HG03066 (cell line): ENCODE measurements around the gene DYNLL1.
"Not testable (repeated sequence)": the region's sequence is repeated elsewhere in the genome, so short reads cannot be mapped to it uniquely, and the experiment has no call there.

Experiments
- ATAC-seq: cut with Tn5 transposase; IDR thresholded peaks from one replicate; pipeline ENCODE4 v1.9.1; 2021; ENCODE audit warnings: low read depth; ENCODE audit not compliant: unreplicated experiment

DYNLL1 gene

GRCh38 chr12:120495731-120496412 lies at the start of gene DYNLL1:
Gene DYNLL1, plus strand, starts transcription at chr12:120496113. Its CDS starts 309 bp downstream, at chr12:120496422.
- ATAC-seq, result peak; percentile 84

- ATAC-seq, result not testable (repeated sequence)
Measured at GRCh38 chr12:120446844-120447178, 49.1 kb upstream of the DYNLL1 start.

GRCh38 chr12:120447992-120448391 lies 47.9 kb upstream of the DYNLL1 start:
- ATAC-seq, result no peak

DNA sequence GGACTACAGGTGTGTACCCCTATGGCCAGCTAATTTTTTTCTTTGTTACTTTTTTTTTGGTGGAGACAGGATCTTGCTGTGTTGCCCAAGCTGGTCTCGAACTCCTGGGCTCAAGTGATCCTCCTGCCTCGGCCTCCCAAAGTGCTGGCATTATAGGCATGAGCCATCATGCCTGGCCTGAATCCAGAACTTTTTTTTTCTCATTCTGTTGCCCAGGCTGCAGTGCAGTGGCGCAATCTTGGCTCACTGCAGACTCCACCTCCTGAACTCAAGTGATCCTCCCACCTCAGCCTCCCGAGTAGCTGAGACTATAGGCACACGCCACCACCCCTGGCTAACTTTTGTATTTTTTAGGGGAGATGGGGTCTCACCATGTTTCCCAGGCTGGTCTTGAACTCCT lies 43.4 kb upstream of the DYNLL1 start:
- ATAC-seq, result not testable (repeated sequence)

DNA sequence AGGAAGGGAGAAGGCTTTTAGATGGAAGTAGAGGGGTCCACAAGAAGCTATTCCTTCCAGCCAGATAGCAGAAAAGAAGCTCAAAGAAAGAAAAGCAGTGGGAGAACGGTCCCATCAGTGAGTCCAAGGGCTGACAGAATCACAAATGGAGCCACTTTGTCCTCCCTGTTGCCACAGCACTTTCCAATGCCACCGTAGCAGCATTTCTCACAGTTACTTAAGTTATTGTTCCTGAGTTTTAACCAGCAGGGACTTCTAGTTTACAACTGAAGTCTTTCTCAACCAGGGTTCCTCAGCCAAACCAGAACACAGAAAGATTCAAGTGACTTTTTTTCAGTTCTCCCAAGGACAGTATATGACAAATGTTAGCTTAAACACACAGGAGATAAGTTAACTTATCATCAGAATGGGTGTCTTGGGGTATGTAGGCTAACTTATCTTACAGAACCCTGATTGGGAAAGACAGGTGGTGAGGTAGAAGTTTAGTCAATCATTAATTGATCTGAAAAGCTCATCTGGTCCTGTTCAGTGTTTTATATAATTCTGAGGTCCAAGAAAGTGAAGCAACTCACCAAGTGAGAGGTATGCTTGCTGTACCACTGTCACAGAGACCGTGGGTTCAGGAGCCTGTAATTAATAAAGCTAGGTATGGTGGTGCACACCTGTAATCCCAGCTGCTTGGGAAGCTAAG lies 42.7 kb upstream of the DYNLL1 start:
- no peak for ATAC-seq

GRCh38 chr12:120453977-120454376 lies 41.9 kb upstream of the DYNLL1 start:
- no peak for ATAC-seq

GRCh38 chr12:120455302-120455701 lies 40.6 kb upstream of the DYNLL1 start:
- no peak for ATAC-seq

- ATAC-seq, result no peak
Measured at GRCh38 chr12:120457133-120457532, 38.8 kb upstream of the DYNLL1 start.

GRCh38 chr12:120460157-120460556 lies 35.8 kb upstream of the DYNLL1 start:
- ATAC-seq, result no peak

DNA sequence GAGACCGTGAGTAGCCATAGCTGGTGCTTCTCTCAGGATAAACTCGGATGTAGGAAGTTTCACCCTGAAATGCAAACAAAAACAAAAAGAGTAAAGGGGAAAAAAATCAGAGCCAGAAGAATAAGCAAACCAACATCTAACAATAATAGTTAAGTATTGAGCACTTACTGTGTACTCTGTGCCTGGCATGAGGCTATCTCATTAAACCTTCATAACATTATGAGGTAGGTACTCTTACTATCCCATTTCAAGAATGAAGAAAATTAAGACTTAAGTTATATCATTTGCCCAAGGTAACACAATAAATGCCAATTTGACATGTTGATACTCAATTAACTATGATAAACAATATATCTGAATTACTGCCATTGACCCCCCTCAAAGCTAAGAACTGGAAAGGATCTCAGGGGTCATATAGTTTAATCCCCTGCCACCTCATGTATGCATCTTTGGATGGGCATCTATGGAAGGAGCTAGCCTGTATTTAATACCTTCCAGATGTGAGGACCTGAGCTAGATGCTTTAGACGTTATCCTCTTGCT lies 33.7 kb upstream of the DYNLL1 start:
- ATAC-seq, result no peak

- ATAC-seq, result no peak
Measured at GRCh38 chr12:120463712-120464111, 32.2 kb upstream of the DYNLL1 start.

GRCh38 chr12:120465756-120466155 lies 30.2 kb upstream of the DYNLL1 start:
- ATAC-seq, result no peak

- no peak for ATAC-seq
Measured at GRCh38 chr12:120466560-120467315, 29.2 kb upstream of the DYNLL1 start.

DNA sequence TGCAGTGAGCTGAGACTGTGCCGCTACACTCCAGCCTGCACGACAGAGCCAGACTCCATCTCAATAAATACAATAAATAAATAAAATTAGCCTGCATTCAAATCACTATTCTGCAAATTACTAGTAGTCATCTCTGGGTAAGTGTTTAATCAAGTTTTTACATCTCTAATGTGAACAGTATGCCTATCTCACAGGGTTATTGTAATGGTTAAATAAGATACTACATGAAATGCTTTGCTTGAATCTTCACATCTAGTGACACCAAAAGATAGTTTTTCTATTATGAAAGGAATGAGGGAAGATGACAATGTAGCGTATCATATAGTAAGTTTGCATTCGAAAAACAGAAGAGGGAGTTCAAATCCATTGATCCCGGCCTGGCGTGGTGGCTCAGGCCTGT lies 28.5 kb upstream of the DYNLL1 start:
- ATAC-seq, result no peak

- ATAC-seq, result no peak
Measured at GRCh38 chr12:120468325-120468820, 27.5 kb upstream of the DYNLL1 start.

- peak; percentile 30 for ATAC-seq
Measured at GRCh38 chr12:120468821-120469449, 27.0 kb upstream of the DYNLL1 start.

DNA sequence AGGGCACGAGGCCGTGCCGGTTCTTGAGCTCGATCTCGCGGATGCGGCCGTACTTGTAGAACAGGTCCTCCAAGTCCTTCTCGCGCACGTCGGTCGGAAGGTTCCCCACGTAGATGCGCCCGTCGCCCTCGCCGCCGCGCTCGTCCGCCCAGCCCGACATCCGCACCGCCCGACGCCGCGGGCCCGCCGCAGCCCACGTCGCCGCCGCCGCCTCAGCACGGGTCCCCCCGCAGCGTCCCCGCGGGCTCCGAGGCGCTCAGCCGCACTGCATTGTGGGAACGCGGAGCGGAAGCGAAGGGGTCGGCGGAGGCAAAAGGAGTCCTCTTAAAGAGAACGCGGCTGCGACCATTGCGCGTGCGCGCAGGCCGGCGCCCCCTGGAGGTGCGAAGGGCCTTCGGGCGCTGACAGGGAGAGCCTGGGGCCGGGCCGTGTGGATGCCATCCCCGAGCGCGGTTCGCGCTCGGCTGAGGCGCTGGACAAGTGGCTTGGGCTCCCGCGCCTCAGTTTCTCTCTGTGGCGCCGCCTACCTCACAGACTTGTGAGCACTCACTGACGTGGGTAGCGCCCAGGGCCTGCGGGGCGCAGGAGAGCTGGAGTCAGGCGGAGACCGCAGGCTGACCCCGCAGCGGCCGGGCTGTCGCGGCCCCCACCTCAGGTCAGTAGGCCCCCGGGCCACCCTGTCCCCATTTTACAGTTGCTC lies 26.3 kb upstream of the DYNLL1 start, which contains the start of gene SRSF9:
Gene SRSF9 (minus strand): TSS at position 299 of the 700 bp plus-strand sequence. CDS start 139 bp downstream, at position 160.
- peak; percentile 80 for ATAC-seq

DNA sequence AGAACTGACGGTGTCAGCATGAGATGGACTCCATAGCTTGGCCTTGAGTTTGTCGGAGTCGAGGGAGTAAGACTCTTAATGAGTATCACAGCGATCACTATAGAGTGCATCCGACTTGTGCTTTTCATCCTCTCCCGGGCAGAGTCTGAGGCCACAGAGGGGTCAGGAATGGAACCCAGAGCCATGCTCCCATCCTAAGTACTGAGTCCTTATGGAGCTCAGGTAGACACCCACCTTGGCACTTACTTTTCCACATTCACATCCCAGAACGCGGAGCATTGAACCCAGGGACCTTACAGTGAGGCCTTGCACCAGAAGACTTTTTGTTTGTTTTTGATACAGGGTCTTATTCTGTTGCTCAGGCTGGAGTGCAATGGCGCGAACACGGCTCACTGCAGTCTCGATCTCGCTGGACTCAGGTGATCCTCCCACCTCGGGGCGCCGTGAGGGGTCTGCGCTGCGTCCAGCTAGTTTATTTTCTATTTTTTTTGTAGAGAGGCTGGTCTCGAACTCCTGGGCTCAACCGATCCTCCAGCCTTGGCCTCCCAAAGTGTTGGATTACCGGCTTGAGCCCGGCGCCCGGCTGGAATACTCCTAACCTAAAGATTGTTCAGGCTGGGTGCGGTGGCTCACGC lies 25.6 kb upstream of the DYNLL1 start:
- ATAC-seq, result peak; percentile 8

- no peak for ATAC-seq
Measured at GRCh38 chr12:120472521-120472920, 23.4 kb upstream of the DYNLL1 start.
